LNCaP clone FGC (cell line): ENCODE results near the gene PRKAG2.

Experiments used
- DNase-seq: peaks from one replicate; pipeline ENCODE4 v3.0.0-alpha.2; 2011; ENCODE audit warnings: low read depth
- H3K4me3 ChIP-seq: 2 replicates; pipeline ENCODE4 v1.5.1; 2011; ENCODE audit warnings: mild to moderate bottlenecking, low read depth, low read length, control low read depth
- CTCF ChIP-seq: IDR thresholded peaks from 2 replicates; pipeline ENCODE4 v1.5.1; 2012; ENCODE audit warnings: mild to moderate bottlenecking; ENCODE audit not compliant: control insufficient read depth, insufficient read depth; ENCODE audit errors: extremely low read depth

PRKAG2 gene

DNA sequence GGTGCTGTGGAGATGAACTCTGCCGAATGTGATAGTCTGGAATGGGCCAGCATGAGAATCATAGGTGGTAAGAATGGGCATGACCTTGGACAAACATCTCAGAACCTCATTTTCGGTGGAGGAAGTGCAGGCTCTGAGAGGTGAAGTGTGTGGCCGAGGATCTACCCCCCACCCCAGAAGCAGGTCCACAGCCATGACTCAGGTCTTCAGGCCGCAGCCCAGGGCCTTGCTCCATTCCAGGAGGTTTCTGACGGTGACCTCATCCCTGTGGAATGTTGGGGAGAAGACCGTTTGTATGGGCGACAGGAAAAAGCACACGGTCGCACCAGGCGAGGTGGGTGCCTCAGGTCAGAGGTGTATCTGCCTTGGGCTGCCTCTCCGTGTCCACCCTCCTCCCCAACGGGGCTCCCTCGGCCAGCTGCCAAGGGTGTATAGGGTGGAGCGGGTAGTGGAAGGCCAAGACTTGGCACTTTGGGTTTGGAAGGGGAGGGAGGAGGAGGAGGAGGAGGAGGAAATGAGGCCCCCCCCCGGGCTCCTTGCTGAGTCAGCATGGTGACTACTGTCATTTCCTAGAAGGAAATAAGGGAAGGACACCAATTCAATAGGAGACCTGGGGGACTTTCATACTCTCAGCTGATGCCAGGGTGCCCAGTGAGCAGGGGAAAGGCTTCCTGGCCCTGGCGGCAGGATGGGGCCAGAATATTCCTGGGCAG, 189.2 kb downstream of the PRKAG2 start:
- H3K4me3 ChIP-seq = no peak overlapping the region
- TF ChIP-seq CTCF = no peak
- DNase-seq = no peak

GRCh38 chr7:151686826-151687225, 190.1 kb downstream of the PRKAG2 start:
- no peak for TF ChIP-seq CTCF
- no peak overlapping the region for H3K4me3 ChIP-seq
- DNase-seq = no peak

DNA sequence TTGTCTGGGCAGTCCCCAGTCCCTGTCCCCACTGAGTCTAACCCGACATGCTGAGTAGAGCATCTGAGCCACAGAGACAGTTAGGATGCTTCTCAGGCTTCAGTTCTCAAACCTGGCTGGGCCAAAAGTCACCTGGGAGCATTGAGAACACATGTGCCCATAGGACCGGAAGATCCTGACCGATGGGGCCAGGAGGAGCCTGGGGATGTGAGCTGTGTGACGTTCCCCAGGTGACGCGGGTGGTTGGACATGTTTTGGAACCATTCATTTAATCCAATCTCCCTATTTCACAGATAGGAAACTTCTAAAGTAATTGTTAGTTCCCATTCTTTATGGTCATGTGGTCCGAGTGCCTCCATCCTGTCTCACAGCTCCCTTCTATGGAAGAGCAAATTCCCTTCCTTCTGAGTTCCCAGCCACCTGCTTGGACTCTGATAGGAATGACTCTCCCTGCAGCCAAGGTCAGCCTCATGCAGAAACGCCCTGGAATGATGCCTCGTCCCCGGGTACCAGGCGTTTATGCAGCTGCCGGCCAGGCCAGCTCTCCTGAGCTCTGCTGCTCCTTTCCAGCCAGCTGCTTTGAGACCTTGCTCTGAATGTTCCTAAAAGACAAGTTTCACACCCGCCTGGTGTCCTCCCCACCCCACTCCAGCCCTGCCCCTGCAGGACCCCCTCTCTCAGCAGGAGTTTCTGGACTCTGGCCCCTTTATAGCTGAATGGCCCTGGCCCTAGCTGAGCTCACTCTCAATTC, 190.7 kb downstream of the PRKAG2 start:
- no peak overlapping the region for H3K4me3 ChIP-seq
- no peak for TF ChIP-seq CTCF
- DNase-seq = no peak

DNA sequence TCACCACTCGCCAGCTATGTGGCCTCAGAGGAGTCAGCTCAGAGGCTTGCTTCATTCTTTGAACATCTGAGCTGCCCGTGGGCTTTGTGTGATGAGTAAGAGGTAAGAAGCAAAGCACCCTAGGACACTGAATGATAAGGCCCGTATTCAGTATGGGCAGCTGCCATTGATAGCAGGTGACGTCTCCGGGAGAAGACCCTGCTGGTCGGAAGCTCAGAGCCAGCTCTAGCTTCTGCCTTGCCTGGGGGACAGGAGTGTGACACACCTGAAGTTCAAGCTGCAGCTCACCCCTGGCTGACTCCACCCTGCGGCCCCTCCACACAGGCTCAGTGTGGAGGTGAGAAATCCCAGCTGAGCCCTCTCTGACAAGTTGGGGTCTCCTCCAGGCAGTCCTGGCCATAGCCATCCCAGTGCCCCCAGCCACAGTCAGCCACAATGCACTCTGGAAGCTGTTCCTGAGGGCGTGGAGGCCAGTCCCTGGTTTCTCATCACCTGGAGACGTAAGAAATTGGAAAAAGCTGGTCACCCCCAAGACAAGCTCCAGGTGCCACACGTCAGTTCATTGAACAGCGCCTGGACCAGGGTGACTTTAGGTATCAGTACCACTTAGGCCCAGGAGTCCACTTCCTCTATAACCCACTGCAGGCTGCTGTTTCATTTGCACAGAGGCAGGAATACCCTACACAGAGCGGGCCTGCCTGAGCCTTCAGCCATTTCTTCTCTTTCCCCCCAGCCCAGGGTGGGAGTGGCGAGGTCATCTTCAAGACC, 192.3 kb downstream of the PRKAG2 start:
- no peak for DNase-seq
- no peak for TF ChIP-seq CTCF
- H3K4me3 ChIP-seq = no peak overlapping the region

GRCh38 chr7:151683615-151684407, 193.1 kb downstream of the PRKAG2 start:
- no peak for DNase-seq
- H3K4me3 ChIP-seq = no peak overlapping the region
- no peak for TF ChIP-seq CTCF

DNA sequence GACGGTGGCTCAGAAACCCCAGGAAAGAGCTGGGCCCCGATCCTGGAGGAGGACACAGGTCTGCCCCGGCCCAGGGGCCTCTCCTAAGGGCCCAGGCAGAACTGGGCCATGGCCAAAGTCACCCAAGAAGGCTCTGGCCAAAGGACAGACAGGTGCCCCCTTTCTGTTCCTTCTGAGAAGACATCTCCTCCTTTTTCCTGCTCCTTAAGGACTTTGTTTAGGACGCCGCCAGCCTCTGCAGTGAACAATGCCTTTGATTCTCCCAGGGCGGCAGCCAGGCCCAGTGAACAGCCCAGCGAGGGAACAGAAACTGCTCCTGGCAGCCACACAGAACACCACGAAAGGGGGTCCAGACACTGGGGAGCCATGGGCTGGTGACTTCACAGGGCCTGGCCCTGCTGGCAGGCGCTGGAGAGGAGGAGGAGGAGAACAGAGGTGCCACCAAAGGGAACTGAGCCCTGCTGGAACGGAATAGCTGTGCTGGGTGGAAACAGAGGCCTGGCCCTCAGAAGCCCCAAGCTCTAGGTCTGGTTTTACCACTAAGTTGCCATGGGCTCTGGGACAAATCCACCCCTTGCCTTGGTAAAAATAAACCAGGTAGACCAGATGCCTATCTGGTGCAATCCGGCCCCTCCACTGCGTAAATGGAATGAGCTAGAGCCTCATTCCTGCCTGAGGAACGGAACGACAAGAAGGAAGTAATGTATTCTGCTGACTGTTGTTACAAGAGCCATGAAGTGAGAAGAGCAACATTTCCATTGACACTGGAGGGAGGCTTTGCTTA, 193.9 kb downstream of the PRKAG2 start:
- no peak for DNase-seq
- TF ChIP-seq CTCF = no peak
- no peak overlapping the region for H3K4me3 ChIP-seq
